ENCODE data around the gene COX11.

Gene COX11

GRCh38 chr17:54956791-54957190 is 11.7 kb downstream of the COX11 start:
- DNase-seq, result no peak

DNA sequence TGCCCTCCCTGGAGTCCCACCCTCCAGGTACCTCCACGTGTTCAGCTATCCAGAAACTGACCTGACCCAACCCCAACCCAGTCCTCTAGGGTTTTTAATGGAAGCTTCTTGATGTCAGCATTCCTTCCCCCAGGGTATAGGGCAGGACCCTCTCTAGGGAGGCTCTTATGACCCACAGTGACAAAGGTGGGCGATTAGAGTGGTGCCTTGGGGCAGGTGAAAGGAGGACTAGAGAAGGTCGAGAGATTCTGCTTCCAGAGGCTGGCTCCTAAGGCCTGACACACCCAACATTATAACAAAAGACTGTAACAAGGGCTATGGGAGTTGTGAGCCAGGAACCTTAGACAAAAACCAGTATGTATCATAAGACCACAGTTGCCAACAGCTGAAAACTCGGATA is 17.2 kb downstream of the COX11 start:
- no peak for DNase-seq

GRCh38 chr17:54950116-54950515 is 18.3 kb downstream of the COX11 start:
- no peak for DNase-seq

GRCh38 chr17:54948380-54948779 is 20.1 kb downstream of the COX11 start:
- no peak for DNase-seq

DNA sequence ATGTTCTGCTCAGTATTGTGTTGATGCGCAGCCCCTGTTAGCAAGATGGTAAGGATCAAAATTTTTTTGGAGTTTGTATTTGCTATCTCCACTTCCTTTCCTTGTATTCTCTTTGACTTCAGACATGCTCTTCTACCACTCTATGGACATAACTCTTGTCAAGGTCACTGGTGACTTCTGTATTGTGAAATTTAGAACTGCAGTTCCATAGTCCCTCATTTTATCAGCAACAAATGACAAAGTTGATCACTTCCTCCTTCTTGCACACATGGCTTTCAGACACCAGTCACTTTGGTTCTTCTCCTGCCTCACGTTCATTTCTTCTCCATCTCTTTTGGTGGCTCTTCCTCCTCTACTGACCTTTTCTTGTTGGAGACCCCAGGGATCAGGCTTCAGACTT is 21.1 kb downstream of the COX11 start:
- DNase-seq, result no peak

DNA sequence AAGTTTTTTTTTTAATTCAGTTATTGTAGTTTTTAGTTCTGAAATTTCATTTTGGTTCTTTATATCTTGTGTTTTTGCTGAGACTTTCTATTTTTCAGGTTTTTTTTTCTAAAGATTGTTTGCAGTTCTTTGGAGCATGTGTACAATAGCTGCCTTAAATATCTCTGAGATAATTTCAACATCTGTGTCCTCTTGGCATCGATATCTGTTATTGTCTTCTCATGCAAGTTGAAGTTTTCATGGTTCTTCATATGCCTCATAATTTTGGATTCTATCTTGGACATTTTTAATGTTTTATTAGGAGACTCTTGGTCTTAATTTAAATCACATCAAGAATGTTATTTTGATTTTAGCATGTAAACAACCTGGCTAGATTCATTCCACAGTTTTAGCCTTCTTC is 22.8 kb downstream of the COX11 start:
- DNase-seq, result no peak

DNA sequence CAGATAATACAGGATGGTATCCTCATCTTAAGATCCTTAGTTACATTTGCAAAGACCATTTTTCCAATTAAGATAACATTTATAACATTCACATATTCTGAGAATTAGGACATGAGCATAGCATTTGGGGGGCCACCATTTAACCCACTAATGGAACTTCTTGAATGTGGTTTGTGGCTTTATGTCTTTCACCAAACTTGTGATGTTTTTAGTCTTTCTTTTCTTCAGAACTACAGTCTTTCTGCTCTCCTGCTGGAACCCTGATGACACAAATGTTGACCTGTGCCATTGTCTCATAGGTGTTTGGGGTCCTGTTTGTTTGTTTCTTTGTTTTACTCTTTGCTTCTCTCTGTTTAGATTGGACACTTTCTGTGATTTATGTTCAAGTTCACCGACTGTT is 23.2 kb downstream of the COX11 start:
- DNase-seq, result no peak

GRCh38 chr17:54944796-54945195 is 23.7 kb downstream of the COX11 start:
- no peak for DNase-seq

GRCh38 chr17:54941285-54941684 is 27.2 kb downstream of the COX11 start:
- no peak for DNase-seq

DNA sequence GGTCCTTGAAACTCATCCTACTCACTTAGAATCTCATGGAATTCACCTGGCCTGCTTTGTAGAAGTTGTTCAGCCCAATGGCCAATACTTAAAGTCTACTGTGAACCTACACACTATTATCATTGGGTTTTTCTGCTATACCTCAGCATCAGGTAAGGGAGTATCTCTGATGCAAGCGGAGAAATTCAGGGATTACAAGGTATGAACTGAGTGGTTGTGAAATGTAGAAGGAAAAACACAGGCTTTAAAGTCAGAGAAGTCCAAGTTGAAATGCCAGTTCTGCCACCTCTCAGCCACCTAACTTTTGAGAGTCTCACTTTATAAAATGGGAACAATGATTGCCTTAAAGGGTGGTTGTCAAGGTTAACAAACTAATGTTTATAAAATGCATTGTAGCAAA is 31.0 kb downstream of the COX11 start:
- DNase-seq, result no peak

GRCh38 chr17:54937018-54937417 is 31.4 kb downstream of the COX11 start:
- no peak for DNase-seq

DNA sequence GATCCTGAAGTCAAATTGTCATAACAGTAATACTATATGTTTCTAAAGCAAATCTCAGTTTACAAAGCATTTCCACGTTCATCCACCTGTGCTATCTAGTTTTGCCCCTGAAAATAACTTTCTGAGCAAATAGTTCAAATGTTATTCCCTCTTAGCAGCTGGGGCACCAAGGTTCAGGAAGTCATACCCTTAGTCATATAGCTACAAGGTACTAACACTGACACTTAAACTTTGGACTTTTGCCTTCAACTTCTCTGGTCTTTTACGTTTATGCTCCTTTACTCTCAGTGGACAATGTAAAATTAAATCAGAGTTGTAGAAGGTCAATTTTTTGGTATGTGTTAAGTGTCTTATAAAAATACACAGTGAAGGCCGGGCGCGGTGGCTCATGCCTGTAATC is 33.0 kb downstream of the COX11 start:
- no peak for DNase-seq

DNA sequence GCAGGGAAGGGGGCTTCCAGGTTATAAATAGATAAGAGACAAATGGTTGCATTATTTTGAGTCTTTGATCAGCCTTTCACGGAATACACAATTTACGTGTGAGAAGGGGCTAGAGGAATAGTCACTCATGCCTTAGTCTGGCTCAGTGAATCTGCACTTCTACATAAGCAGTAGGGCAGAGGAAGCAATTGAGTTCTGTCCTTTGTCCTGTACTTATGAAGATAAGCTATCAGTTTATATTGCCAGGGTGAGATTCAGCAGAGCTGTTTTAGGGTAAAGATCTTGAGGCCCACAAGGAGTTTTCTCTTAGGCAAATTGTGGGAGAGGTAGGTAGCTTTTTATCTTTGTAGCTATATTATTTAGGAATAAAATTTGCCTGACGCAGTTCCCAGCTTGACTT is 34.5 kb downstream of the COX11 start:
- no peak for DNase-seq

- DNase-seq, result no peak
Observed at GRCh38 chr17:54932711-54933110, 35.7 kb downstream of the COX11 start.

GRCh38 chr17:54927525-54927924 is 40.9 kb downstream of the COX11 start:
- DNase-seq, result no peak

DNA sequence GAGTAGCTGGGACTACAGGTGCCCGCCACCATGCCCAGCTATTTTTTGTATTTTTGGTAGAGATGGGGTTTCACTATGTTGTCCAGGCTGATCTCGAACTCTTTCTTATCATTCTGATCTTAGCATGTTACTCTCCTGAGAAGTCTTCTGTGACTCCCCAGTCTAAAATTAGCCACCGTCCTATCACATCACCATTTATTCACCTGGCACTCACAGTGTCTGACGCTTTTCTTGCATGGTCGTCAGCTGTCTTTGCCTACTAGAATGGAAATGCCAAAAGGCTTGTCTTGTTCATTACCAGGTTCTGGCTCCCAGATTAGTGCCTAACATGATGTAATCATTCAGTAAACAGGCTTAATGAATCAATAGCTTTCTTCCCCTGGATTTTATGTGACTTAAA is 44.0 kb downstream of the COX11 start:
- DNase-seq, result no peak

DNA sequence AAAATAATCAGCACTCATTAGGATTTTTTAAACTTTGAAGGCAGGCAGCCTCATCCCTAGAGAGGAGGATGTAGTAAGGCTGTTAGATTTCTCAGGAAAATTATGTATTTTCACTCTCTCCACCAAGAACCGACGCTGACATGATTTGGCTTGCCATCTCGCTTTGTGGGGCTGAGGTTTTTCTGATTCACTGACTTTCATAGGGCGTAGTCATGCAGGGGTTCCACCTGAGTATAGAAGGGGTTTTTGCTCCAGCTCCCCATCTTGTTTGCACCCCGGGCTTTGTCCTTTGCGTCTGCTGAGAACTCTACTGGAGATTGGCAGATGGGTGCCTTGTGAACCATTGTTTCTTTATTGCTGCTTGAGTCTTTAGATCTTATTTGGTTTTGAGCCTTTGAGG is 47.6 kb downstream of the COX11 start:
- no peak for DNase-seq

DNA sequence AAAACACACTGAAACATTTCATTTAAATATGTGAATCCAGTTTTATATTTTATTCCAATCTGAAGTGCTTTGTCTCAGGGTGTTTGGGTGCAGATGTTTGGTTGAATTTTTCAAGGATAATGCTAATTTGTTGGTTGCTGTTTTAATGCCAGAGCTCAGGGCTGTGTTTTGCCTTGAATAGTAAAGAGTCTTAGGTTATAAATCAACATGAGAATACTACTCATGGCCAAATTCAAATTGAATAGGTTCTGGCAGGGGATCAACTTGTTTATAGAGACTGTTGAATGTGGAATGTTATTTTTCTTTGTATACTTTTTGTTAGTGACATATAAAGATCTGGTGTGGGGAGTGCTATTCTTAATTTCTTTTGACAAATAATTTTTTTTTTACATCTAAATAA is 49.0 kb downstream of the COX11 start:
- no peak for DNase-seq

GRCh38 chr17:54916721-54917120 is 51.7 kb downstream of the COX11 start:
- DNase-seq, result no peak

Measured in KG1 (cell line).